ENCODE data around the gene MTMR3.

DNA sequence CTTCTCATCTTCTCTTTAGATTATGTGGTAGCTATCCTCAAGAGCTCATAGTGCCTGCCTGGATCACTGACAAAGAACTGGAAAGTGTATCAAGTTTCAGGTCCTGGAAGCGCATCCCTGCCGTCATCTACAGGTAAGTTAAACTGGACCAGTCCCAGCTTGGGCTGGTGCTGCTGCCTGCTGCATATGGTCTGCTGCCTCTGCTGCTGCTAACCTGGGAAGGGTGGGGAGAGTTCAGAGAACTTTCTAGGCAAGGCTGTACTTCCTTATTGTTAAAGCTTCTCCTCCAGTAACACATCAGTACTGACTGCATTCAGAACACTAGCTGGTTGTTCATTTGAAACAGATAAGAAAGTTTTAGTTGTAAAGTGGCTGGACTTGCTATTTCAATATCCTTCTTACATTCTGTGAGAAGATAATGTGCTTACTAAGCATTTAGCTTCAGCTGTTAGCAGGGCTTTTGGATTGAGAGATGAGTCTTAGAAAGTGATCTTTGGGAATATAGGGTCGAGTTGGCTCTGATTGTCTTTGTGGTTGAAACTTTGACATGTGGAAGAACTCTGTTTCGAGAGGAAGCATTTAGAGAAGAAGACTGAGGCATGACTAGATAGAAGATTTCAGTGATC is 120.0 kb downstream of the MTMR3 start:
- no peak for TF ChIP-seq TAF7 (optimal IDR thresholded peaks at IDR 0.05; ENCODE audit: borderline replicate concordance, low read depth, low read length)
- no peak for TF ChIP-seq CBX8 (IDR thresholded peaks at IDR 0.05; ENCODE audit: borderline replicate concordance, low read depth, low read length)
- TF ChIP-seq EZH2 (IDR thresholded peaks at IDR 0.05; ENCODE audit: low read depth, low read length, severe bottlenecking), result no peak
- TF ChIP-seq NRF1 (IDR thresholded peaks at IDR 0.05; ENCODE audit: low read depth, low read length), result no peak
- TF ChIP-seq, protein P1, sequence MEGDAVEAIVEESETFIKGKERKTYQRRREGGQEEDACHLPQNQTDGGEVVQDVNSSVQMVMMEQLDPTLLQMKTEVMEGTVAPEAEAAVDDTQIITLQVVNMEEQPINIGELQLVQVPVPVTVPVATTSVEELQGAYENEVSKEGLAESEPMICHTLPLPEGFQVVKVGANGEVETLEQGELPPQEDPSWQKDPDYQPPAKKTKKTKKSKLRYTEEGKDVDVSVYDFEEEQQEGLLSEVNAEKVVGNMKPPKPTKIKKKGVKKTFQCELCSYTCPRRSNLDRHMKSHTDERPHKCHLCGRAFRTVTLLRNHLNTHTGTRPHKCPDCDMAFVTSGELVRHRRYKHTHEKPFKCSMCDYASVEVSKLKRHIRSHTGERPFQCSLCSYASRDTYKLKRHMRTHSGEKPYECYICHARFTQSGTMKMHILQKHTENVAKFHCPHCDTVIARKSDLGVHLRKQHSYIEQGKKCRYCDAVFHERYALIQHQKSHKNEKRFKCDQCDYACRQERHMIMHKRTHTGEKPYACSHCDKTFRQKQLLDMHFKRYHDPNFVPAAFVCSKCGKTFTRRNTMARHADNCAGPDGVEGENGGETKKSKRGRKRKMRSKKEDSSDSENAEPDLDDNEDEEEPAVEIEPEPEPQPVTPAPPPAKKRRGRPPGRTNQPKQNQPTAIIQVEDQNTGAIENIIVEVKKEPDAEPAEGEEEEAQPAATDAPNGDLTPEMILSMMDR (IDR thresholded peaks at IDR 0.05; ENCODE audit: control extremely low read depth in 1 of 3, insufficient read depth in 1 of 3, low read depth in 1 of 3, low read length in 3 of 3), result no peak
- TF ChIP-seq NANOG (IDR thresholded peaks at IDR 0.05; ENCODE audit: insufficient read depth, low read depth, low read length, poor library complexity, severe bottlenecking), result no peak
